GM18858 (cell line): Measurements from ENCODE around the gene ADCYAP1R1.

Experiments
- ATAC-seq: cut with Tn5 transposase; IDR thresholded peaks from one replicate; pipeline ENCODE4 v1.9.1; 2021; ENCODE audit not compliant: unreplicated experiment

Gene ADCYAP1R1

GRCh38 chr7:31036924-31037323 is 15.2 kb upstream of the ADCYAP1R1 start:
- no peak for ATAC-seq

GRCh38 chr7:31043051-31043471 is 9.0 kb upstream of the ADCYAP1R1 start:
- no peak for ATAC-seq

- ATAC-seq = no peak
Measured at GRCh38 chr7:31044529-31044928, 7.6 kb upstream of the ADCYAP1R1 start.

- no peak for ATAC-seq
Measured at GRCh38 chr7:31046723-31047122, 5.4 kb upstream of the ADCYAP1R1 start.

- no peak for ATAC-seq
Measured at GRCh38 chr7:31047313-31048146, 4.6 kb upstream of the ADCYAP1R1 start.

GRCh38 chr7:31049005-31049765 is 2.9 kb upstream of the ADCYAP1R1 start:
- ATAC-seq = no peak

GRCh38 chr7:31052487-31052840 is 356 bp downstream of the ADCYAP1R1 start:
- ATAC-seq = no peak

GRCh38 chr7:31052841-31053601 is 913 bp downstream of the ADCYAP1R1 start:
- ATAC-seq = no peak

GRCh38 chr7:31053986-31054385 is 1.9 kb downstream of the ADCYAP1R1 start:
- no peak for ATAC-seq

GRCh38 chr7:31054608-31055278 is 2.6 kb downstream of the ADCYAP1R1 start:
- ATAC-seq = no peak

- ATAC-seq = no peak
Measured at GRCh38 chr7:31055471-31055870, 3.4 kb downstream of the ADCYAP1R1 start.

GRCh38 chr7:31056775-31057346 is 4.8 kb downstream of the ADCYAP1R1 start:
- ATAC-seq = no peak

GRCh38 chr7:31058122-31058521 is 6.0 kb downstream of the ADCYAP1R1 start:
- no peak for ATAC-seq

- ATAC-seq = no peak
Measured at GRCh38 chr7:31058688-31059087, 6.6 kb downstream of the ADCYAP1R1 start.

- ATAC-seq = no peak
Measured at GRCh38 chr7:31059551-31059950, 7.4 kb downstream of the ADCYAP1R1 start.

- ATAC-seq = no peak
Measured at GRCh38 chr7:31061185-31061584, 9.1 kb downstream of the ADCYAP1R1 start.

- no peak for ATAC-seq
Measured at GRCh38 chr7:31062746-31063435, 10.8 kb downstream of the ADCYAP1R1 start.

GRCh38 chr7:31065021-31065593 is 13.0 kb downstream of the ADCYAP1R1 start:
- no peak for ATAC-seq

GRCh38 chr7:31065840-31066239 is 13.7 kb downstream of the ADCYAP1R1 start:
- no peak for ATAC-seq
